ENCODE data around the gene CYP4V2. TPM values are rescaled to one million over a fixed set of nuclear protein-coding genes. Genes with fewer than 3 reads are reported as not detected.

CYP4V2 gene
- total RNA-seq, 1 donor from 2014 or later: 8.7 TPM

DNA sequence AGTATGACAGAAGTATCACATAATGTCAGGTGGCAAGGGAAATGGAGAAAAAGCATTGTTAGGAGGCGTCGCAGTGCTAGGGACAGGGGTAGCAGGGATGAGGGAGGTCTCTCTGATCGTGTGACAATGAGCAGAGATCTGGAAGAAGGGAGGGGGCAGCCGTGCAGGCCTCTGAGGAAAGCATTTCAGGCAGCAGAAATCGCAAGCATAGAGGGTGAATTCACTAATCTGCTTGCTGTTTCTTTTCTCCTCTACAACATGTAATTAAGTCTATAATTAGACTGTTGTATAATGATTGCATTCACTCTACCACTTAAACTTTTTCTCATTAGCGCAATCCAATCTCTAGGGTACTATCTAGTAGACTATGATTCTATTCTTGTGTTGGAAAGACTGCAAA, 9.1 kb downstream of the CYP4V2 start:
- intact Hi-C loops (cut with micrococcal nuclease): no loop called here
- peaks cover 6% of the 10 kb centered on the region for H3K4me1 Mint-ChIP-seq
- peaks cover 13% of the 10 kb centered on the region for H3K36me3 Mint-ChIP-seq (ENCODE audit: low read depth)
- no peaks in the 10 kb centered on the region for H3K9me3 Mint-ChIP-seq
- DNase-seq: peak; percentile 27
- H3K27ac Mint-ChIP-seq: no peak overlapping the region
- no peaks in the 10 kb centered on the region for H3K27me3 Mint-ChIP-seq
- H3K4me3 Mint-ChIP-seq: no peak overlapping the region

DNA sequence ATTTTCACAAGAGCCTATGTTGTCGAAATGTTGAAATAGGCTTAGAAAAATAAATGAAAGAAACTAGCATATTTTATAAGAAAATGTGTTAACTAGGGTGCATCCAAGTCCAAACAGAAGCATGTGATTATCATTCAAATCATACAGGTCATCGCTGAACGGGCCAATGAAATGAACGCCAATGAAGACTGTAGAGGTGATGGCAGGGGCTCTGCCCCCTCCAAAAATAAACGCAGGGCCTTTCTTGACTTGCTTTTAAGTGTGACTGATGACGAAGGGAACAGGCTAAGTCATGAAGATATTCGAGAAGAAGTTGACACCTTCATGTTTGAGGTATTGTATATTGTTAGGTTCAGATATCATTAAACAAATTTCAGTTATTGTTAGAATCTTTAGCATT, 9.6 kb downstream of the CYP4V2 start:
- Mint-ChIP-seq H3K4me3 (no peak overlapping the region), H3K4me1 (peaks cover 6% of the 10 kb centered on the region), H3K9me3 (no peaks in the 10 kb centered on the region), H3K36me3 (ENCODE audit: low read depth) (peaks cover 13% of the 10 kb centered on the region), H3K27me3 (no peaks in the 10 kb centered on the region), H3K27ac (no peak overlapping the region)
- no peak for DNase-seq
- intact Hi-C loops (cut with micrococcal nuclease): no loop called here

DNA sequence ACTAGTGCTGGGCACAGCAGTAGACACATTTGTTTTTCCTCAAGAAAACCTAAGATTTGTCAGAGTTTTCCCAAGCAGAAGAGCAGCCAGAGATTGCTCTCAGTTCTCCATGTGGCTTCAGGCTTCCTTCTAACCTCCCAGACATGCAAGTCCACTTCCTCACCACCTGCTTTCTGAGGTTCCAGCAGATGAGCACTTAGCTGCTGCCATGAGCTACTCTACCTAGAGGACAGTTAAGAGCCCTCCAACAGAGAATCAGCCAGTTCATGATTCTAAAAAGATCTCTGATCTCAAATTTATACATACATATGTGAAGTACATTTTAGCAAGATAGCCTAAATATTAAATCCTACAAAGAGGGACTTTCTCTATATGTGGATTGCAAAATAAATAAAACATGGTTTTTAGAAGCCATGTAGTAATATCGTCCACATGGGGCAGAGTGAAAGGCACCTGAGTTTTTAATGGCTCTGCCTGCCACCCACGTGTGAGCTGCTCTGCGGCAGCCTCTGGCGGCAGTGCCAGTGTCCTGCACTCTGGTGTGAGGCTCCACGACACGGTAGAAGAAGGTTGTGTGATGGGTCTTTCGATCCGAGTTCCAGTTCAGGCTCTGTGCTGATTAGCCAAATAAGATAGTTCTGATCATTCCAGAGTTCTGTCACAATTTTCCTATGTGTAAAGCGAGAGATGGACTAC, 10.3 kb downstream of the CYP4V2 start:
- no peak overlapping the region for H3K4me3 Mint-ChIP-seq
- H3K27me3 Mint-ChIP-seq: no peaks in the 10 kb centered on the region
- intact Hi-C loops (cut with micrococcal nuclease): no loop called here
- DNase-seq: peak; percentile 82
- peaks cover 6% of the 10 kb centered on the region for H3K4me1 Mint-ChIP-seq
- H3K36me3 Mint-ChIP-seq (ENCODE audit: low read depth): peaks cover 13% of the 10 kb centered on the region
- peak overlapping the region; percentile 0 for H3K27ac Mint-ChIP-seq
- H3K9me3 Mint-ChIP-seq: no peaks in the 10 kb centered on the region

DNA sequence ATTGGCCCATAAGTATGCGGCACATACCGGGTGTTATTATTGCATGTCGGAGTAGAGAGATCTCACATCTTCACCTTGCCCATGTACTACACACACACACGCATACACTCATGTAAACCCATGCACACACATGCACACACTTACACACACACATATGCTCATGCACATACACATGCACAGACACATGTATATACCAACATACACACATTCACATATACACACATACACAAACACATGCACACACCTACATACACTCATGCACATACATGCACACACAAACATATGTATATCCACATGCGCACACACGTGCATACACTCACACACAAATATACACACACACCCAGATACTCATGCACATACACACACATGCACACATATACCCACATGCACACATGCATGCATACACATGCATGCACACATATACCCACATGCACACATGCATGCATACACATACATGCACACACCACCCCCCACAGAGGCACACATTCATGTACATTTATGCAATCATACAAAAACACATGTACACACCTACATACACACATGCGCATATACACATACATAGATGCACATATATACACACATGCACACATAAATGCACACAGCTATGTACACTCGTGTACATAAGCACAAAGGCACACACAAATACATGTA, 11.2 kb downstream of the CYP4V2 start:
- Mint-ChIP-seq H3K4me1 (peaks cover 6% of the 10 kb centered on the region), H3K9me3 (no peaks in the 10 kb centered on the region), H3K27ac (no peak overlapping the region), H3K4me3 (no peak overlapping the region), H3K27me3 (no peaks in the 10 kb centered on the region), H3K36me3 (ENCODE audit: low read depth) (peaks cover 8% of the 10 kb centered on the region)
- intact Hi-C loops (cut with micrococcal nuclease): no loop called here
- DNase-seq: no peak

DNA sequence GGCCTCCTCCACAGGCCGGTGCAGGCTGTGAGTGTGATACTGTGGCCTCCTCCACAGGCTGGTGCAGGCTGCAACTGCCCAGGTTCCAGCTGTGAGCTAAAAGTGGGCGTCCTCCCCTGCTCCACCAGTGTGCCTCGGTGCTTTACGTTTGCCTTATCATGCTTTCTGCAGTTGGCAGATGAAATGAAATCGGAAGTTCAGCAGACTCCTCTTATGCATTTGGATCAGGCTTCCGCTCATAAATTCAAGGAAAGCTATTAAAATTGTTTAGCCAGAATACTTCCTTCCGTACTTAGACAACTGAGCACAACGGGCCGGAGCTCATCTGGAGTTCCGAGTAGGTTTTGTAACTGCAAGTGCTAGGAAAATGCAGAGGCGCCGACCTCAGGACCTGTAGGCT, 12.0 kb downstream of the CYP4V2 start:
- H3K9me3 Mint-ChIP-seq: no peaks in the 10 kb centered on the region
- peaks cover 6% of the 10 kb centered on the region for H3K4me1 Mint-ChIP-seq
- H3K36me3 Mint-ChIP-seq (ENCODE audit: low read depth): peaks cover 6% of the 10 kb centered on the region
- peak; percentile 55 for DNase-seq
- H3K4me3 Mint-ChIP-seq: no peak overlapping the region
- intact Hi-C loops (cut with micrococcal nuclease): no loop called here
- H3K27me3 Mint-ChIP-seq: no peaks in the 10 kb centered on the region
- no peak overlapping the region for H3K27ac Mint-ChIP-seq

DNA sequence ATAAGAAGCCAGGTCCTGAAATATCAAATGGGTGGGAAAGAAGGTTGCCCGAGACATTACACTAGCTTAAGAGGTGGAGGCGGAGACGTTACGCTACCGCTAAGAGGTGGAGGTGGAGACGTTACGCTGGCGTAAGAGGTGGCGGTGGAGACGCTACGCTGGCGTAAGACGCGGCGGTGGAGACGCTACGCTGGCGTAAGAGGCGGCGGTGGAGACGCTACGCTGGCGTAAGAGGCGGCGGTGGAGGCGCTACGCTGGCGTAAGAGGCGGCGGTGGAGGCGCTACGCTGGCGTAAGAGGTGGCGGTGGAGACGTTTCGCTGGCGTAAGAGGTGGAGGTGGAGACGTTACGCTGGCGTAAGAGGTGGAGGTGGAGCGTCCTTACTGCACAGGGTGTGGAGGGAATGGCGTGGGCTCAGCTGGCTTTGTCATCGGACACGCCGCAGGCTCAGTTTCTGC, 12.8 kb downstream of the CYP4V2 start:
- Mint-ChIP-seq H3K36me3 (ENCODE audit: low read depth) (peaks cover 12% of the 10 kb centered on the region), H3K27me3 (no peaks in the 10 kb centered on the region), H3K27ac (no peak overlapping the region), H3K4me1 (peaks cover 6% of the 10 kb centered on the region), H3K9me3 (peaks cover 6% of the 10 kb centered on the region), H3K4me3 (peak overlapping the region; percentile 6)
- intact Hi-C loops (cut with micrococcal nuclease): no loop called here
- peak; percentile 58 for DNase-seq

DNA sequence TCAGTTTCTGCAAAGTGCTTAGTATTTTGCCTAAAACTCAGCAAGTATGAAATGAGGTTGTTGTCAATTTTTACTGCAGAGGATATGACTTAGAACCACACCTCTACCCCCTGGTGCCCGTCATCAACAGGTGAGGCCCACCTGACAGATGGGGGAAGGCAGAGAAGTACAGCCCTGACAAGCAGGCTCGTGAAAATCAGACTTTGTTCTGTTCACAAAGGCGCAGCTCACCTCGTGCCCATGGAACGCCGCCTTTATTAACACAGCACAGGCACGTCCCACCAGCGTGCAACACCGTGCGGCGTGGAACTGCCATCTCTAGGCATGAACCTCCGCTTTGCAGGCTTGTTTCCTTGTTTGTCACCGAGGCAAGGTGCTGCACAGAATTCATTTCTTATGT, 13.3 kb downstream of the CYP4V2 start:
- Mint-ChIP-seq H3K27ac (no peak overlapping the region), H3K27me3 (no peaks in the 10 kb centered on the region), H3K9me3 (peaks cover 6% of the 10 kb centered on the region), H3K4me1 (peaks cover 6% of the 10 kb centered on the region), H3K36me3 (ENCODE audit: low read depth) (peaks cover 16% of the 10 kb centered on the region), H3K4me3 (peak overlapping the region; percentile 6)
- intact Hi-C loops (cut with micrococcal nuclease): no loop called here
- DNase-seq: peak; percentile 44

DNA sequence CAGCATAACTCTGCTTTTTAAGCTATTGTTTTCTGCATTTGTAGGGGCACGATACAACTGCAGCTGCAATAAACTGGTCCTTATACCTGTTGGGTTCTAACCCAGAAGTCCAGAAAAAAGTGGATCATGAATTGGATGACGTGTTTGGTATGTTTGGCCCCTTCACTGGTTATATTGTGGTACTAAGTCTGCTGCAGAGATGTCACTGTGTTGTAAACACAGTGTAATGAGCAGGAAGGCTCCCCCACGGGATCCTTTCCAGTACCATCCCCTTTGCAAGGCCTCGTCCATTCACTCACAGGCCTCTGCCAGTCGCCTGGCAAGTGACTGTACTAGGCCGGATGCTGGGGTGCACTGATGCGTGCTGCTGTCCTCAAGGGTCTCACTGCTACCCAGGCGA, 13.8 kb downstream of the CYP4V2 start:
- Mint-ChIP-seq H3K27ac (no peak overlapping the region), H3K27me3 (no peaks in the 10 kb centered on the region), H3K36me3 (ENCODE audit: low read depth) (peaks cover 17% of the 10 kb centered on the region), H3K9me3 (peaks cover 6% of the 10 kb centered on the region), H3K4me1 (peaks cover 6% of the 10 kb centered on the region), H3K4me3 (no peak overlapping the region)
- no peak for DNase-seq
- intact Hi-C loops (cut with micrococcal nuclease): no loop called here

DNA sequence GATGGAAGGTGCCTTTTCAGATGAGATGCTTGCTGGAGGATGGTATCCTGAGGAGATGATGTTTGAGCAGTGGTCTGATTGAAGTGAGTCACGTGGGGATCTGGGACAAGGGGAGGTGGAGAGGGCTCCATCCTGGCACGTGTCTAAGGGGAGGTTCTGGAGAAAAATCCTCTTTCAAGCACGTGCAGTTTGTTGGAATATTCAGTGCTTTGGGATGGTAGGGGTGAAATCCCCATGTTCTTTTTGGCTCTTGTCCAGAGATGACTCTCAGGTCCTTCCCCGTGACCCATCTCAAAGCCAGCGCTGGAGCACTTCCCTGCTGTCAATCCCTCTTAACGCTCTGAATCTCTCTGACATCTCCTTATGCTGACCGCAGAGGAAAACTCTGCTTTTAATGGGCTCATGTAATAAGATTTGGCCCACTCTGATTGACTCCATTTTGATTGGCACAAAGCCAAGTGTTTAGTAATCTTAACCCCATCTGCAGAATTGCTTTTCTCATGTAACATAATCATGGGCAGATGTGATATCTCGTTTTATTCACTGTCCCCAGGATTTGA, 25.2 kb downstream of the CYP4V2 start:
- H3K4me3 Mint-ChIP-seq: no peak overlapping the region
- intact Hi-C loops (cut with micrococcal nuclease): no loop called here
- no peaks in the 10 kb centered on the region for H3K9me3 Mint-ChIP-seq
- H3K36me3 Mint-ChIP-seq (ENCODE audit: low read depth): no peaks in the 10 kb centered on the region
- no peak overlapping the region for H3K27ac Mint-ChIP-seq
- peak; percentile 40 for DNase-seq
- H3K4me1 Mint-ChIP-seq: no peaks in the 10 kb centered on the region
- no peaks in the 10 kb centered on the region for H3K27me3 Mint-ChIP-seq

DNA sequence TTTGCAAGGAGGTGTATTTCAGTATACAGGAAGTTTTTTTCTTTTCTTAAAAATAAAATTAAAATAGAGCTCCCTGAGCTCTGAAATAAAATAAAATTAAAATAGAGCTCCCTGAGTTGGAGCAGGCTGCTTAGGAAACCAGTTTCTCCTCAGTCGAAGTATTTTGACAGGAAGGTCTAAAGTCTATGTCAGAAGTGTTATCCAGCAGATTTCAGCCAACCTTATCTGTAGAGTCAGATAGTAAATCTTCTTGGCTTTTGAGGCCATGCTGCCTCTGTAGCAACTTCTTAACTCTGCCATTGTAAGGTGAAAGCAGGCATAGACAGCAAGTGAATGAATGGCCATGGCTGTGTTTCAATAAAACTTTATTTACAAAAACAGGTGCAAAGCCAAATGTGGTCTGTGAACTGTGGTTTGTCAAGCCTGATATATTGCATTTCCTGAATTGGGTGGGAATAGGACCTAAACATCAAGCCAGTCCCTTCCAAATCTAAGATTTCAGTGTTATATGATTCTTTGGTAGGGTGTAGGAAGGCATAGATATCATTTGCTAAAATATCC, 26.4 kb downstream of the CYP4V2 start:
- no peaks in the 10 kb centered on the region for H3K36me3 Mint-ChIP-seq (ENCODE audit: low read depth)
- no peaks in the 10 kb centered on the region for H3K9me3 Mint-ChIP-seq
- no peaks in the 10 kb centered on the region for H3K4me1 Mint-ChIP-seq
- H3K27me3 Mint-ChIP-seq: no peaks in the 10 kb centered on the region
- intact Hi-C loops (cut with micrococcal nuclease): no loop called here
- no peak overlapping the region for H3K4me3 Mint-ChIP-seq
- no peak overlapping the region for H3K27ac Mint-ChIP-seq
- peak; percentile 29 for DNase-seq

DNA sequence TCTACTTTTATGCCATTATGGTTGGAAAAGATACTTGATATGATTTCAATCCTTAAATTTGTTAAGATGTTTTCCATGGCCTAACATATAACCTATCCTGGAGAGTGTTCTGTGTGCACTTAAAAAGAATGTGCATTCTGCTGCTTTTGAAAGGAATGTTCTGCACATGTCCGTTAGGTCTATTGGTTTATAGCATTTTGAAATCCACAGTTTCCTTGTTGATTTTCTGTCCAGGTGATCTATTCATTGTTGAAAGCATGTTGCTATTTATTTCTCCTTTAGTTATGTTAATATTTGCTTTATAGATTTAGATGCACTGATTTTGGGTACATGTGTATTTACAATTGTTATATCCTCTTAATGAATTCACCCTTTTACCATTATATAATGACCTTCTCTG, 30.3 kb downstream of the CYP4V2 start:
- H3K27ac Mint-ChIP-seq: no peak overlapping the region
- H3K9me3 Mint-ChIP-seq: peaks cover 8% of the 10 kb centered on the region
- DNase-seq: no peak
- no peak overlapping the region for H3K4me3 Mint-ChIP-seq
- no peaks in the 10 kb centered on the region for H3K27me3 Mint-ChIP-seq
- H3K4me1 Mint-ChIP-seq: no peaks in the 10 kb centered on the region
- H3K36me3 Mint-ChIP-seq (ENCODE audit: low read depth): no peaks in the 10 kb centered on the region
- intact Hi-C loops (cut with micrococcal nuclease): no loop called here

DNA sequence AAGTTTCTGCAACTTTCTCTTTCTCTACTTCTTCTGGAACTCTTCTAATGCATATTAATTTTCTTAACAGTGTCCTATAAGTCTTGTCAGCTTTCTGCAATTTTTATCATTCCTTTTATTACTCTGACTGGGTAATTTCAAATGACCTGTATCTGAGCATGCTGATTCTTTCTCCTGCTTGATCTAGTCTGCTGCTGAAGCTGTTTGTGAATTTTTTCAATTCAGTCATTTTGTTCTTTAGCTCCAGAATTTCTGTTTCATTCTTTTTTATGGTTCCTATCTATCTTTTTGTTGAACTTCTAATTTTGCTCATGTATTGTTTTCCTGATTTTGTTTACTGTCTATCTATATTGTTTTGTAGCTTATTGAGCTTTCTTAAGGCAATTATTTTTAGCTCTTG, 34.5 kb downstream of the CYP4V2 start:
- Mint-ChIP-seq H3K27ac (no peak overlapping the region), H3K36me3 (ENCODE audit: low read depth) (no peaks in the 10 kb centered on the region), H3K27me3 (no peaks in the 10 kb centered on the region), H3K9me3 (peaks cover 12% of the 10 kb centered on the region), H3K4me1 (no peaks in the 10 kb centered on the region), H3K4me3 (no peak overlapping the region)
- intact Hi-C loops (cut with micrococcal nuclease): no loop called here
- DNase-seq: peak; percentile 0

DNA sequence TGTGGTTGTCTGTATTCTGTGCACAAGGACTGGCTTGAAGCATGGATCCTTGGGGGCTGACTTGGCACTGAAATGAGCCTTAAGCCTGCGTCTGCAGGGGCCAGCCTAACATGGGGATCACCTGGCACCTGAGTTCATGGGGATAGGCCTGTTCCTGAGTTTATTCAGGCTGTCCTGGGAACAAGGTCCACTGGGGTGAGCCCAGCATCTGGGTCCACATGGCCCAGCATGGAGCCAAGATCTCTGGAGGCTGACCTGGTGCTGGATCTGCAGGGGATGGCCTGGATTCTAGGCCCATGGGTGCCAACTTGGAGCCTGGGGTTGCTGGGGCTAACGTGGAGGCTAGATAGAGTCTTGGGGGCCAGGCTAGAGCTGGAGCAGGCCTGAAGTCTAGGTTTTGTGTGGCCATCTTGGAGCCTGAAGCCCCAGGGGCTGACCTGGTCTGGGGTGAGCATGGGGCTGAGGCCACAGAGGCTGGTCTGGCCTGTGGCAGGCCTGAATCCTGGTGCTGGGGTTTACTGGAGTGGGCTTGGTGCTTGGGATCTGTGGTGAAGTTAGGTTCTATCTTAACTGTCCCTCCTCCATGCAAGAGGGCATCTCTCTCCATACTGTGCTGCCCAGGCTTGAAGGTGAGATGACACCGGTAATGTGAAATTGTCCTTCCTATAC, 35.3 kb downstream of the CYP4V2 start:
- DNase-seq: peak; percentile 37
- H3K4me3 Mint-ChIP-seq: no peak overlapping the region
- intact Hi-C loops (cut with micrococcal nuclease): no loop called here
- peaks cover 12% of the 10 kb centered on the region for H3K9me3 Mint-ChIP-seq
- H3K27me3 Mint-ChIP-seq: no peaks in the 10 kb centered on the region
- H3K27ac Mint-ChIP-seq: no peak overlapping the region
- no peaks in the 10 kb centered on the region for H3K36me3 Mint-ChIP-seq (ENCODE audit: low read depth)
- H3K4me1 Mint-ChIP-seq: no peaks in the 10 kb centered on the region

DNA sequence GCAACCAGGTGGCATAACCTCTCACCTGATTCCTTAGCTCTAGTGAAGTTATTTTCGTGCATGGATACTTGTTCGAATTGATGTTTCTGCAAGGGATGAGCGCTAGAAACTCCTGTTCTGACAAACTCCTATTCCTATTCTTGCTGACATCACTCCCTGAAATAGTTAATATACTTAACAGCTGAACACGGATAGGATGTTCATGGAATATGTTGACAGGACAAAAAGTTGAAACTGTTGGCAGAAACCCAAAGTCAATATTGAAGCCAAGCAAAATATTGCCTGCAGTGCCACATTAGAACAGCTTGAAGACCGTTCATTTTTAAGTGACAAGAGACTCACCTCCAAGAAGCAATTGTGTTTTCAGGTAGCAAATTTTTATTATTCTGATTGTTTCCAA, 35.9 kb downstream of the CYP4V2 start, which contains the start of gene KLKB1:
TSS of gene KLKB1 (plus strand) at position 287 of the 400 bp plus-strand sequence. CDS start 689 bp downstream, outside the sequence.
- no peaks in the 10 kb centered on the region for H3K27me3 Mint-ChIP-seq
- H3K36me3 Mint-ChIP-seq (ENCODE audit: low read depth): no peaks in the 10 kb centered on the region
- intact Hi-C loops (cut with micrococcal nuclease): no loop called here
- H3K4me3 Mint-ChIP-seq: no peak within 1 kb of the TSS
- H3K9me3 Mint-ChIP-seq: peaks cover 12% of the 10 kb centered on the region
- peak; percentile 7 for DNase-seq
- H3K27ac Mint-ChIP-seq: no peak within 1 kb of the TSS
- no peaks in the 10 kb centered on the region for H3K4me1 Mint-ChIP-seq

Data from activated CD4-positive, alpha-beta T cell treated with anti-CD3 and anti-CD28 coated beads, Interleukin-2, amount 10 ng/mL, durations not matched to agents 24 days and 14 days (primary cell).